Thymus (tissue), 11 donors: ENCODE measurements around the gene SLIT2. TPM values are rescaled to one million over a fixed set of nuclear protein-coding genes. Genes with fewer than 3 reads are reported as not detected.

Experiments
- DNase-seq, 9 donors: peaks; one replicate each; pipeline ENCODE4 v3.0.0-alpha.2; 2013; ENCODE audit warnings: low spot score in 9 of 9, low read depth in 6 of 9, missing footprints in 1 of 9
- H3K27ac ChIP-seq, 2 donors: one replicate each; pipeline ENCODE4 v1.5.1; 2013; ENCODE audit warnings: control low read depth in 1 of 2, low read depth in 1 of 2, low read length in 1 of 2, mild to moderate bottlenecking in 1 of 2, moderate library complexity in 1 of 2
- H3K27me3 ChIP-seq, 2 donors: one replicate each; pipeline ENCODE4 v1.5.1; 2013; ENCODE audit warnings: low read length in 1 of 2; ENCODE audit not compliant: control insufficient read depth in 2 of 2, insufficient read depth in 1 of 2
- H3K36me3 ChIP-seq, 2 donors: one replicate each; pipeline ENCODE4 v1.5.1; 2013; ENCODE audit warnings: low read length in 1 of 2, mild to moderate bottlenecking in 1 of 2, moderate library complexity in 1 of 2; ENCODE audit not compliant: control insufficient read depth in 2 of 2, insufficient read depth in 2 of 2
- H3K4me1 ChIP-seq, 2 donors: one replicate each; pipeline ENCODE4 v1.5.1; 2013; ENCODE audit warnings: low read length in 2 of 2; ENCODE audit not compliant: control insufficient read depth in 2 of 2, insufficient read depth in 2 of 2
- H3K4me3 ChIP-seq, 2 donors: one replicate each; pipeline ENCODE4 v1.5.1; 2013; ENCODE audit warnings: low read length in 2 of 2, control low read depth in 1 of 2, mild to moderate bottlenecking in 1 of 2
- H3K9me3 ChIP-seq, 2 donors: one replicate each; pipeline ENCODE4 v1.5.1; 2013; ENCODE audit warnings: low read length in 1 of 2, mild to moderate bottlenecking in 1 of 2; ENCODE audit not compliant: control insufficient read depth in 2 of 2, insufficient read depth in 1 of 2
- WGBS: extraction: QIAGEN DNeasy Blood & Tissue Kit; methylation state at CpG from one replicate; pipeline ENCODE4 v1.1.7; 2013; 5-methylcytosine and 5-hydroxymethylcytosine counted together
- polyA plus RNA-seq: library from polyadenylated mRNA; stranded (reverse); fragments of 200-250 nt; gene quantifications from one replicate; pipeline ENCODE4 v1.2.3, GENCODE V29; 2013
- total RNA-seq: library from RNA; stranded (reverse); fragments of 120-200 nt; gene quantifications from one replicate; pipeline ENCODE4 v1.2.4, GENCODE V29; 2013
- donor health status: healthy.

The SLIT2 gene
- total and polyA plus RNA-seq, 2 donors, result 1.6 to 2.8 TPM

GRCh38 chr4:20251031-20251795 lies 492 bp upstream of the SLIT2 start:
- DNase-seq, result no peak
- H3K4me1 ChIP-seq, result peaks cover 0 to 8% of the 10 kb centered on the region in 2 donors
- H3K27me3 ChIP-seq, result peaks cover 41 to 57% of the 10 kb centered on the region in 2 donors
- 4% methylated on average over 35 of the region's 35 CpGs for whole genome bisulfite sequencing
- H3K9me3 ChIP-seq, result peaks cover 0 to 1% of the 10 kb centered on the region in 2 donors
- H3K36me3 ChIP-seq, result no peaks in the 10 kb centered on the region
- peak overlapping the region in 1 of 2 donors; percentile 36 for H3K4me3 ChIP-seq
- H3K27ac ChIP-seq, result no peak overlapping the region

DNA sequence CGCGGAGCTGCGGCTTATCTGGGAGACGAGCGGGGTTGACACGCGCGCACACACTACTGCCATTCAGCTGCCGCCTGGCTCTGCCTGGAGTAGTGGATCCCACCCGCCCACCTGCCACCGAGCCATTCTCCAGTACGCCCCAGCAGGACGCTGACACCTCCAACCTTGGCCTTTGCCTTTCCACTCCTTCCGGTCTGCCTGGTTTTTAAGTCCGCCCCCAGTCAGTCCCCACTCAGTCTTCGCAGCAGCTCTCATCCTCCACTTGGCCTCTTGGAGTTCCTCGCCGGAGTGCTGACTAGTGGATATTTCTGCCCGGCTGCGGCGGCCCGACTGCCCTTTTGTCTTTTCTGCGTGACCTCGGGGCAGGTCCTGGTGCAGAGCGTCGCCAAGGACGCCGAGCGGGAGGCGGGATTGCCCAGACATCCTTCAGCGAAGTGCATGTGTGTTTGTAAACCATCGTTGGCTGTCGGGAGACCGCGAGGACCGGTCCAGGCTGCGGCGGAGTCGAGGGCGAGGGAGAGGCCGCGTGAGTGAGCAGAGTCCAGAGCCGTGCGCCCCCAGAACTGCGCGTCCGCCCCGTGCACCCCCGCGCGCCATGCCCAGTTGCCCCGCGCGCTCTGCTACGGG lies 1.1 kb downstream of the SLIT2 start:
- Histone ChIP-seq H3K9me3 (peaks cover 0 to 1% of the 10 kb centered on the region in 2 donors), H3K4me1 (peaks cover 0 to 8% of the 10 kb centered on the region in 2 donors), H3K4me3 (peak overlapping the region; percentile 36 to 37), H3K27ac (no peak overlapping the region), H3K27me3 (peaks cover 41 to 57% of the 10 kb centered on the region in 2 donors), H3K36me3 (no peaks in the 10 kb centered on the region)
- 5% methylated on average over 55 of the region's 55 CpGs for WGBS
- DNase-seq, result no peak

GRCh38 chr4:20253283-20253734 lies 1.6 kb downstream of the SLIT2 start:
- no peak for DNase-seq
- Histone ChIP-seq H3K4me3 (peak overlapping the region; percentile 32 to 36), H3K27ac (no peak overlapping the region), H3K4me1 (peaks cover 0 to 8% of the 10 kb centered on the region in 2 donors), H3K9me3 (peaks cover 0 to 1% of the 10 kb centered on the region in 2 donors), H3K27me3 (peaks cover 41 to 57% of the 10 kb centered on the region in 2 donors), H3K36me3 (no peaks in the 10 kb centered on the region)
- 7% methylated on average over 21 of the region's 21 CpGs for WGBS

- H3K27ac ChIP-seq, result no peak overlapping the region
- H3K4me1 ChIP-seq, result peaks cover 0 to 8% of the 10 kb centered on the region in 2 donors
- peak overlapping the region; percentile 17 to 32 for H3K4me3 ChIP-seq
- no peaks in the 10 kb centered on the region for H3K36me3 ChIP-seq
- peaks cover 41 to 57% of the 10 kb centered on the region in 2 donors for H3K27me3 ChIP-seq
- H3K9me3 ChIP-seq, result peaks cover 0 to 1% of the 10 kb centered on the region in 2 donors
- 6% methylated on average over 43 of the region's 43 CpGs for WGBS
- DNase-seq, result no peak
Measured at GRCh38 chr4:20253735-20254409, 2.2 kb downstream of the SLIT2 start.

DNA sequence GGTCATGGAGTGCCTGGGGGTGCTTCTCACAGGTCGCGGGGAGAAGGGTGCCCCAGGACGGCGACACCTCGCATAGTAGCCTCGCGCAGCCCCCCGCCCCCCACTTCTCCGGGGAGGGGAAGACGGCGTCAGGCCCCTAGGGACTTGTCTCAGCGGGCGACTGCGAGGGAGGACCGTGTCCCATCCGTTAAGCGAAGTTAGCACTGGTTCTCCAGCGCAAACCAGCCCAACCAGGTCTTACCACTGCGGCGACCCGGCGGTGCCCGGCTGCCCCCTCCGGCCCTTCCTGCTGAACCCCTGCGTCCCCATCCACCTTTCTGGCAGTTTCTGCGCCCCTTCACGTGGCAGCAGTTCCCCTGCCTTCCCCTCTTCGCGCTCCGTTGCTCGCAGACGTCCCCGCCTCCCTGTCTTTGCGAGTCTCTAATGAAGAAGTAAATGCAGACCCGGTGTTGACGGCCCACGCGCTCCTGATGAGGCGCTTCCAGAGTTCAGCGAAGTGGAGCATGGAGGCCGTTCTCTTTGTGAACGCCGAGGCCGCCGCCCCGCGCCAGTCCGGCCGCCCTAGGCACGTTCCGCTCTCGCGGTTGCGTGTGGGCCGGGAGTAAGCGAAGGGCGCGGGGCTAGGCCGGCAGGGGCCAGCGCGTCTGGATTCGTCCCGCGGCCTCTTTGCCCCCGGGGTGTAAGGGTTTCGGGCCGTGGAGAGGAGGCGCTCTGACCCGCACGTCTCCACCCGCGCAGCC lies 3.0 kb downstream of the SLIT2 start:
- Histone ChIP-seq H3K27me3 (peaks cover 41 to 57% of the 10 kb centered on the region in 2 donors), H3K4me1 (peaks cover 0 to 8% of the 10 kb centered on the region in 2 donors), H3K36me3 (no peaks in the 10 kb centered on the region), H3K4me3 (peak overlapping the region; percentile 4 to 32), H3K9me3 (peaks cover 0 to 1% of the 10 kb centered on the region in 2 donors), H3K27ac (no peak overlapping the region)
- 7% methylated on average over 72 of the region's 72 CpGs for WGBS
- DNase-seq, result no peak

- WGBS, result 12% methylated on average over 8 of the region's 8 CpGs
- H3K4me1 ChIP-seq, result peaks cover 0 to 8% of the 10 kb centered on the region in 2 donors
Measured at GRCh38 chr4:20255251-20255586, 3.5 kb downstream of the SLIT2 start.

GRCh38 chr4:20255823-20256222 lies 4.1 kb downstream of the SLIT2 start:
- no peak overlapping the region for H3K27ac ChIP-seq
- peaks cover 0 to 1% of the 10 kb centered on the region in 2 donors for H3K9me3 ChIP-seq
- no peak for DNase-seq
- peaks cover 0 to 8% of the 10 kb centered on the region in 2 donors for H3K4me1 ChIP-seq
- 43% methylated on average over 4 of the region's 4 CpGs for WGBS
- H3K36me3 ChIP-seq, result no peaks in the 10 kb centered on the region
- peaks cover 39 to 52% of the 10 kb centered on the region in 2 donors for H3K27me3 ChIP-seq
- no peak overlapping the region for H3K4me3 ChIP-seq

More at GRCh38 chr4:20255251-20255586, 3.5 kb downstream of the SLIT2 start:
- H3K4me3 ChIP-seq, result peak overlapping the region in 1 of 2 donors; percentile 32
- peaks cover 41 to 57% of the 10 kb centered on the region in 2 donors for H3K27me3 ChIP-seq
- peaks cover 0 to 1% of the 10 kb centered on the region in 2 donors for H3K9me3 ChIP-seq
- no peak overlapping the region for H3K27ac ChIP-seq
- H3K36me3 ChIP-seq, result no peaks in the 10 kb centered on the region
- DNase-seq, result no peak

- Histone ChIP-seq H3K27me3 (peaks cover 34 to 45% of the 10 kb centered on the region in 2 donors), H3K27ac (no peak overlapping the region), H3K4me3 (no peak overlapping the region), H3K9me3 (peaks cover 0 to 1% of the 10 kb centered on the region in 2 donors), H3K4me1 (peaks cover 0 to 8% of the 10 kb centered on the region in 2 donors), H3K36me3 (no peaks in the 10 kb centered on the region)
- no peak for DNase-seq
- WGBS, result 73% methylated on average over 2 of the region's 2 CpGs
Measured at GRCh38 chr4:20256381-20256881, 4.7 kb downstream of the SLIT2 start.
